Right renal cortex interstitium (tissue), 3 donors: ENCODE results near the gene EHF. TPM values are rescaled to one million over a fixed set of nuclear protein-coding genes. Genes with fewer than 3 reads are reported as not detected.

Experiments used
- DNase-seq, 3 donors: peaks; one replicate each; pipeline ENCODE4 v3.0.0-alpha.2; 2013; ENCODE audit warnings: low read depth in 3 of 3, low spot score in 2 of 3
- polyA plus RNA-seq, 3 donors: library from polyadenylated mRNA; unstranded; fragments of 120-200 nt; gene quantifications; one replicate each; pipeline ENCODE4 v1.2.1, GENCODE V29; 2013; ENCODE audit not compliant: insufficient read length in 3 of 3

The EHF gene
- polyA plus RNA-seq, 3 donors: 24.5 to 30.2 (median 27.6) TPM

DNA sequence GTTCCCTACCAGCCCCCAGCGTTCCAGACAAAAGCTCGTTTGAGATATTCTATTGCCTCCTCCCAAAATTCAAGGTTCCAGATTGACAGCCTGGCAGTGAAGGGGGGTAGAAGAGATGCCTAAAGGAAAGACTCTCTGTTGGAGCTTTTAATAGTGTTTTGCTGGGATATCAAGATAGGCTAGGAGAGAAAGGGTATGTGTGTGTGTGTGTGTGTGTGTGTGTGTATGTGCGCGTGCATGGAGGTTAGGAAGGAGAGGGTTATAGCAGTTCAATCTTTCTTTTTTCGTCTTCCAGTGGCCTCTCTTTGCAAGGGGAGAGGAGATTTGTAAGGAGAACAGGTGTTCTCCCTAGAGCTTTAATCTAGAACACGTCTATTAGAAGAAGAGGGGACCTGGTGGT is 22.0 kb downstream of the EHF start:
- no peak for DNase-seq

DNA sequence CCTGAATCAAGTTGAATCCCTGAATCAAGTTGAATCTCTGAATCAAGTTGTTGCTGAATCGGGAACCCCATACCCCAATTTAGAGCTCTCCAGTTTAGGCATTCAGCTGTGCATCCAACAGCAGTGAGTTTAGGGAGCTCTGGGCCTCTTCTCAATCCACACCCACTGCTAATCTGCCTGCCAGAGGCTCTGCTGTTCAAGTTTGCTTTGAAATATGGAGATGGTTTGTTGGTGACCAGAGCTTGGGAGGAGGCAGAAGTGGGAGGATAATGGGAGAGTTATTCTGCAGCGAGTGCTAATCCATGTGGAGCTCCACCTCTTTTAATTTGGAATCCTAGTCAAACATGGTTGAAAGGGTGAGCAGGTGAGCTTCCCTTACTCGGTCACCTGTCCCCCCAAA is 22.4 kb downstream of the EHF start:
- no peak for DNase-seq

DNA sequence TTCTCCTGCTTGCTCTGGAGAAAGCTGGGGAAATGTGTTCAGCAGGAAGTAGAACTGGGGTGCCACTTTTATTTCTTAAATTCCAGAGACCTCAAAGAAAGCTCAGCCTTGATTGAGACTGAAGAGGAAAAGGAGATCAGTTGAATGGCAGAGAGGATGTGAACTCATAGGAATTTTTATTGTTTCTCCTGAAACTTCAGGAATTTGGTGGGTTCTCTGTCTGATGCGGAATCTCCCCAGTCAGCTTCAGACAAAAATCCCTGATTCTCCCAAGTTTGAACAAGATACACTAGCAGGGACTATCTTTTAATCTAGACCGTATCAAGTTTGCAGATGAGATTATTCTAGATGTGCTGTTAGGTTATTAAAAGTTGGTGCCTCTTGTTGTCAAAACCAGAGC is 23.0 kb downstream of the EHF start:
- DNase-seq: no peak

DNA sequence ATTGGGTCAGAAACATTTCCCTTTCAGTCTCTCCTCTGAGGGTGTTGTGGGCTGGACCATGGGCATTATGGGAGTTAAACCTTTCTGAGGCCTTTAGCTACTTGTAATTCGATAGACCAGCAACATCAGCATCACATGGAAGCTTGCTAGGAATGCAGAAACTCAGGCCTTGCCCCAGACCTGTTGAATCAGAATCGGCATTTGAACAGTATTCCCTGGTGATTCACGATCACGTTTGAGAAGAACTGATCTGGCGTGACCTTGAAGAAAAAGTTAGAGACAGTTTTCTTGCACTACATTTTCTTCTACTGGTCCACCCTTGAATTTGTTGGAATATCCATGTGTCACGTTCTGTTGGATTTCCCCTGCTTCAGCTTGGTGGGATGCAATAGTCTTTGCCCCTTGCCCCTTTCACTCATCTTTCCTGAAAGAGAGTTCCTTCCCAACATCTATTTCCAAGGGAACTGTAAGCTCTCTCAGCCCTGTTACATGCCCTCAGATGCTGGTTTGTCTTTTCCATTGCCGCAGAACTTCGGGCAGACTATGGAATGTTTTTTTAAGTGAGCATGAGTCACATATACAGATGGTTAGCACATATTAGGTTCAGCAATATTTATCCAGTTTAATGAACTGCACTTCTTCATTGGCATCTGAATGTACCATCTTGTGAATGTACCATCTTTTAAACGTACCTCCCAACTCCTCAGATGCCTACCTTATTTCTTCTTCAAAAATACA is 23.9 kb downstream of the EHF start:
- DNase-seq: no peak

DNA sequence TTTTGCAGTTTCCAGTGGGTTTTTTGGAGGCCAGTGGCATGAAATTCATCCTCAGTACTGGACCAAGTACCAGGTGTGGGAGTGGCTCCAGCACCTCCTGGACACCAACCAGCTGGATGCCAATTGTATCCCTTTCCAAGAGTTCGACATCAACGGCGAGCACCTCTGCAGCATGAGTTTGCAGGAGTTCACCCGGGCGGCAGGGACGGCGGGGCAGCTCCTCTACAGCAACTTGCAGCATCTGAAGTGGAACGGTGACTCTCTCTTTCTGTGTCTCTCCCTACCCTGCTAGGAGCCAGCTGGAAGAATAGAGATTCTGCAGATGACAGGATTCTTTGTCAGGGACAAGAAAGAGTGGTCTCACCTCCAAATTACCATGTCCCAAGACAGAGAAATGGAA is 25.5 kb downstream of the EHF start:
- DNase-seq: no peak

DNA sequence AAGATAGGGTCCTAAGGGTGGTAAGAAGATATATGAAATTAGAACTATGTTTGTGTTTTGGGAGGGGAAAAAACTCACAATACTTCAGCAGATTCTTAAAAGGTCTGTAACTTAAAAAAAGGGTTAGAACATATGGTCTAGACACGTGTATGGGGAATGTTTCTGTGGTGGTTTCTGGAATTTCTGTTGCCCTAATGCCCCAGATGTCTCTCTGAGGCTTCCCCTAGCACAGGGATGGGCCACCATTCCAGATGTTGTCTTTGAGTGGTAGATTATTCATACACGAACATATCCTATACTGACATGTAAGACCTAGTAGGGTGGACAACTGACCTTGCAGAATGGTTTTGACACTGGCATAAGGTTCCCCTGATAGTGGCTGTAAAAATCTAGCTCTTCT is 26.2 kb downstream of the EHF start:
- DNase-seq: no peak

DNA sequence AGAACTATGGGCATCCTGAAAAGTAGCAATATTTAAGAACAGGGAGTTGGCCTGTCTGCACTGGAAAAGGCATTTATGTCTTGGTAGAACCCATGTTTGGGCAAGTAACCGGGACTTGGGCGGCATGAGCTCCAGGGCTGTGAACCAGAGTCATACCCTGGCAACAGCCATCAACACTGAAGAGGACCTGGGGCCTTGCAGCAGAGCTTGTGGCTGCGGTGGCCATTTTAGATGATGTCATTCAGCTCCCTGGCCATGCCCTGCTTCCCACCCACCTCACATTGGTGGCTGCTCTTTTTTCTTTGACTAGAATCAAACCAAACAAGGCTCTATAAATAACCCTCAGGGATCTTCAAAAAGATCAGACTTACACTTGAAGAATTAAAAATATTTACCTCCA is 26.6 kb downstream of the EHF start:
- no peak for DNase-seq

DNA sequence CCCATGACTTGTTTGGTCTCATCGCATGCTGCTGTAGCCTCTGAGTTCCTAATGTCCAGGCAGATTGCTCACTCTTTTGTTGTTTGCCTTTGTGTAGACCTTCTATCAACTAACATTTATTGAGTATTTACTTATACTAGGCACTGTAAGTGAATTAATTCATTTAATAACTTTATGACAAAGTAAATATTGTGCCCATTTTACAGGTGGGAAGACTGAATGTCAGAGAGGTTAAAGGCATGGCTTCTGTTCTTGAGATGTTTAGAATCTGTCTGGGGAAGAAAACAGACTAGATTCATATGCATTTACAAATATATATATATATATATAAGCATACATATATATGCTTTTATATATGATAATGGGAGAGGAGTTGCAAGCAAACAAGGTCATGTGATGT is 27.1 kb downstream of the EHF start:
- no peak for DNase-seq

DNA sequence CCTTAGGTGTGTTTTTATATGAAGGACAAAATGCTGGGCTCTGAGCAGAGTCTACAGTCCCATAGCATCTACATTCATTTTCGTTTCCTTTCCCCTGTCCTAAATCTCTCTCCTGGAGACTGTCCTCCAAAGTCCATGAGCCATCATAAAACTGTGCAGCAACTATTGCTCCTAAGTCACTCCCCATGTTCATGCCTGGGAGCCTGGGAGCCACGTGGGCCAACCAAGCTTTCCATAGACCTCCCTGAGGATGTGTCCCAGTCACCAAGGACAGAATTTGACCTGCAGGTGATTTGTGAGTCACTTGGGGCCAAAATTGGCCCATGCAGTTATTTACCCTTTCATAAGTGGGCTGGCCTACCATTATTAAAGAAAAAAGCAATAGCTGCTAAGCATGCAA is 28.7 kb downstream of the EHF start:
- DNase-seq: no peak

DNA sequence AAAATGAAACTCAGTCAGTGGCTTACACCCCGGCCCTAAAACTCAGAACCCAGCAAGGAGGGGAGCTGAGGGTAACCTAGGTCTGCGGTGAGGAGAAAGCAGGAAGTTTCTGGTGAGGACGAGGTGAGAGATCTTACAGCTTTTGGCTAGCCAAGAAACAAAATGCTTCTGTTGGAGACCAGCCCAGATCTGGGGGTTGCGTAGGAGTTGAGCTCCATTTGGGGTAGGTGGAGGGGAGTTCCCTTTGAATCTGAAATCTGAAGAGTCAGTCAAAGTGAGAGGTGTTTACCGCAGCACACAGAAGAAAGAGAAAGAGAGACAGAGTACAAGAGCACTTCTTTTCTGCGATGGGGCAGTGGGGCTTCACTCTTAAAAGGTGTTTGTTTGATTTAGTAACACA is 29.6 kb downstream of the EHF start:
- DNase-seq: no peak

DNA sequence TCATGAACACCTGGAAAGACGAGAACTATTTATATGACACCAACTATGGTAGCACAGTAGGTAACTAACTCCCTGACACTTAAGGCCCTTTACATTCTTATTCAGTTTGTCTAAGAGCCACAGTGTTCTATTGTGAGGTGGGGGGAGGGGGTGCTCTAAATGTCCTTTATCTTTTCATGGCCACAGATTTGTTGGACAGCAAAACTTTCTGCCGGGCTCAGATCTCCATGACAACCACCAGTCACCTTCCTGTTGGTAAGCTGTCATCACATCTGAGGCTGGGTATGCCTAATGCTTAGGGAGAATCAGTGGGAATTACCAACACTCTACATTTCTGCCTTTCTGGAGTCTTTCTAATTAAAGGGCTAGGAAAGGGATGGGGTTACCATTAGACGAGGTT is 30.7 kb downstream of the EHF start:
- no peak for DNase-seq

DNA sequence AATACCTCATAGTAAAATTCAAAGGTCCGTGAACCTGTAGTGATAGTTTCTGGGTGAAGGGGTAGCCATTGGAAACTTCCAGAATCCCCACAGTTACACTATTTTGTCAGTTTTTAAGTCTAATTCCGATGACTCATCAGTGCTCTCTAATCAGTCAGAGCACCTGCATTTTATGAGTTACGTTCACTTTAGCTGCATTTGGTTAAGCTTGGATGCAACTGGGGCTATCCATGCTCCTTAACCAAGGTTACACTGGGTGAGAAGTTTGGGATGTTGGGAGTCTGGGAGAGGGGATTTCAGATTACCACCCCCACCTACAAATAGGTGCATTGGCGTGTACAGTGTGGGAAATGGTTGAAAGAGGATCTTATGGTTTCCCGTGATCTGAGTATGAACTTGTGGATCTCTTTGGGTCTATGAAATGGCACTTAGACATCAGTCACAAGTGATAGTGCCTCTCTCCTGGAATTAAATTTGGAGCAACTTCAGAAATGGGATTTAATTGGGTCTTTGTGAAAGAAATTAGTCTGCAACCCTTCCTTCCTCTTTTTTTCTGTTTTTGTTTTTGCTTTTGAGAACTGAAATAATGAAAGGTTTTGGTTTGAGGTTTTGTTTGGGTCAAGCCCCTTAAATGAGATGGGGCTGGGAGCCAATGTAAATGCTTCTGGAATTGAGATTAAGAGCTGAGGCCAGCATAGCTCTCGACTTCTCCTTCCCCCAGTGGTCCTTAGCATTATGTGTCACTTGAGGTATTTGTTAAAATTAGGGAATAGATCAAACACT is 31.5 kb downstream of the EHF start:
- DNase-seq: no peak

DNA sequence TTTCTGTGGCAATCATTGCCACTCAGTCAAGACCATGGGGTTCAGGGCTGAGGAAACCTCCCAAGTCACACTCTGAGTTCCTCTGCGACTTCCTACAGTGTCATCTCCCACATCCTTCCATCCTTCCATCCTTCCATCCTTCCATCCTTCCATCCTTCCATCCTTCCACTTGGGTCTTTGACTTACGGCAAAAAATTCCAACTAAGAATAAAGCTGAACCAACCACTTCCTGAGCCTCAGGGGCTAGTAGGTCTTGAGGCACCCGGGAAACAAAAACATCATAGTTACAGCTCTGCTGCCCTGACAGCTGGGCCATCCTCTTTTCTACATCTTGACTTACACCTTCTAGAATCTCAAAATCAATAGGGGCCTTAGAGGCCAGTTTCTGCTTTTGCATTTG is 32.1 kb downstream of the EHF start:
- DNase-seq: no peak

DNA sequence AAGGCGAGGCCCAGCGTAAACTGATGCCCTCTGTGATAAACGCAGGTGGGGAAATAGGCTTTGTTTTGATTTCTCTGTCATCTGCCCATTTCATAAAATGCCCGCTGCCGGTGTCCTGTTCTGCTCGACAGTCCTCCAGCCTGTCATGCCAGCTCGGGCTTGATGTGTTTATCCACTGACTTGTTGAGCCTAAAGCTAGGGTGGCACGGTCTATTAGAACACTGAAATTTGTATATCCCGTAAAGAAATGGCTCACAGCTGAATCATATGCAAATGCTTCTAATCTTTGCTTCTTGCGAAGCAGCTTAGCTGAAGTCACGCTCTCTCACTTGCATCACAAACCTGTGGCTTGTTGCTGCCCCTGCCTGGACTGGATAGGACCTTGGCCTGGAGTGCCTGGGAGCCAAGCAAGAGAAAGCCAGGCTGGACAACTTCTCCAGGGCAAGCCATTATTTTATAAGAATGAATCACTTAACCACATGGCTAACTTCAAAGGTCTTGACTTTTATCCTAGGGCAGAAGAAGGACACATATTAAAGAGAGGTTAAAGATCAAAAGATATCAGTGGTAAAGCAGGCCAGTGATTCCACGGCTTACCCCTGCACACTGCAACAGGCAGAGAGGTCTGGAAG is 33.1 kb downstream of the EHF start:
- no peak for DNase-seq

DNA sequence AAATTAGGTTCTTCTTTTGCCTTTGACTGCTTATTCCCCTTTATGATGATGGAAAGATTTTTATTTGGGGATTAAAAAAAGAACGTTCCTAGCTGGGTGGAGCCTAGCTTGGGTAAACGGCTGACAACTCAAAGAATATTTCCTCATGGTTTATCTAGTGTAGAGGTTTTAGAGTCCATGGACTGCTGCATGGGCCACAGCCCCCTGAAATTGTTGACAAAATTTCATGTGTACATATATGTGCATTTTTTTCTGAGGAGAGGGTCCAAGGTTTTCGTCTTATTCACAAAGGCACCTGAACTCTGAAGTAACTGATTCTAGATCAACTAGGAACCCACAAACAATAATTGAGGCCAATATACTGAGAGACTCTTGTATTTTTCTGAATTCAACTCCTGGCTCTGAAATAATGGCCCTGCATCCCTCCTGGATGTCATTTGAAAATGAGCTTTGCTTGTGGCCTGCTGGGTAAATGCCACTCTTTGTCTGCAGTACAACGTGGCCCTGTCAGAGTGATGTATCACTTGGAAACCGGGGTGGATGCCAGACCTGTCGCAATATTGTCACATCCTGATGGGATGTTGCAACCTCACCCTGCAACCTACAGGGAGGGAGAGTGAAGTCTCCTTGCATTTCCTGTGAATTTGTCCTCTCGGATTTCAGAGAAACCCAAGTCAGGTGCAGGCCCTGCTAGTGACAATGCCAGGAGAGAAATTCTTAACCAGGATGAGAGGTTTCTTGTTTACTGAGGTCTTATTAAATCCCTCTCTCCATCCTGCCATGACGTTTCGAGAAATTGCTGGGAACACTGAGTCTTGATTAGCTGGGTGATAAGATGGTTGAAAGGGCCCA is 33.8 kb downstream of the EHF start:
- DNase-seq: no peak

DNA sequence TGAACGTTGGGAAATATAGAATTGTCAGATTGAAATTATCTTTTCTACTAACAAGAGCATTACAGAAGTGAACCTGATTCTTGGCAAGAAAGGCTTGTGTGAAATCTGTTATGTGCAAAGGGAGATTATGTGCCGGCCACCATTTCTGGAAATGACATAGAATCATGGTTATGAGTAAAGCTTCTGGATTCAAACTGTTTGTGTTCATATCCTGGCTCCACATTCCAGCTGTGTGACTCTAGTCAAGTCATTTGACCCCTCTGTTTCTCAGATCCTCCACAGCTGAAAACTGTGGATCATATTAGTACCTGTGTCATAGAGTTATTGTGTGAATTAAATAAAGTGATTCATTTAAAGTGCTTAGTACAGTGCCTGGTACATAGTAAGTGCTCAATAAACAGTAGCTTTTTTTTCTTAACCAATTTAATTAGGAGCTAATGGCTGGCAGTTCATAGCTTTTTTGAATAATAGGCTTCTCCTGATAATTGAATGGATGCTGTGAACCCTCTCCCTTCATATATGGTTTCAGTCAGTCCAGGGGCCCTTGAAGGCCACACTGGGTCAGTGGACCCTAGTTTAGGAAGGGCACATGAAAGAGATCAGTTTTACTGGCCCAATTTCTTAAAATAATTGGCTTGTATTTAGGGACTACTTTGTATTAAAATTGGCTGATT is 34.6 kb downstream of the EHF start:
- DNase-seq: no peak

DNA sequence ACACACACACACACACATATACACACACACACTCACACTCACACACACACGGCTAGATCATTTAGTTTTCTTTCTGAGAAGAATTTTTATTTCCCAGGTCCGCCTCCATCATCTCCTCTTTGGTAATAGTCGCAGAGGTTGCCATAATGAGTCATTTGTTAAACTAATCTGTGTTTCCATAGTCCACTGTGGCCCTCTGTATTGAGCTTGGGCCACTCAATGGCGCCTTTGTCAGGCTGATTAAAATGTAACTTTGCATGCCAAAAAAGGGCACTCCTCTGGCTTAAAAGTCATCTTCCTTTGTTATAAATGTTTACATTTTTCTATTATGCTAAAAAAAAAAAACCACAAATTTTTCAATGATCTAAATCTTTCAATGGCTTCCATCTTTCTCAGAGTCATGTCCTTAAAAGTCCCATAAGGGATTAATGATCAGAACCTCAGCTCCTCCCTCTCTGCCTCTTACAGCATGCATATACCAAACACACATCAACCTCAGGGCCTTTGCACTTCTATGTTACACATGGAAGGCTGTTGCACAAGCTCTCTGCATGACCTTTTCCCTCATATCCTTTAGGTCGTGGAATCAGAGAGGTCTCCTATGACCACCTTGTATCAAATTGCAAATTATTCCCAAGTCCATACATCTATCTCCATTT is 35.3 kb downstream of the EHF start:
- DNase-seq: no peak

DNA sequence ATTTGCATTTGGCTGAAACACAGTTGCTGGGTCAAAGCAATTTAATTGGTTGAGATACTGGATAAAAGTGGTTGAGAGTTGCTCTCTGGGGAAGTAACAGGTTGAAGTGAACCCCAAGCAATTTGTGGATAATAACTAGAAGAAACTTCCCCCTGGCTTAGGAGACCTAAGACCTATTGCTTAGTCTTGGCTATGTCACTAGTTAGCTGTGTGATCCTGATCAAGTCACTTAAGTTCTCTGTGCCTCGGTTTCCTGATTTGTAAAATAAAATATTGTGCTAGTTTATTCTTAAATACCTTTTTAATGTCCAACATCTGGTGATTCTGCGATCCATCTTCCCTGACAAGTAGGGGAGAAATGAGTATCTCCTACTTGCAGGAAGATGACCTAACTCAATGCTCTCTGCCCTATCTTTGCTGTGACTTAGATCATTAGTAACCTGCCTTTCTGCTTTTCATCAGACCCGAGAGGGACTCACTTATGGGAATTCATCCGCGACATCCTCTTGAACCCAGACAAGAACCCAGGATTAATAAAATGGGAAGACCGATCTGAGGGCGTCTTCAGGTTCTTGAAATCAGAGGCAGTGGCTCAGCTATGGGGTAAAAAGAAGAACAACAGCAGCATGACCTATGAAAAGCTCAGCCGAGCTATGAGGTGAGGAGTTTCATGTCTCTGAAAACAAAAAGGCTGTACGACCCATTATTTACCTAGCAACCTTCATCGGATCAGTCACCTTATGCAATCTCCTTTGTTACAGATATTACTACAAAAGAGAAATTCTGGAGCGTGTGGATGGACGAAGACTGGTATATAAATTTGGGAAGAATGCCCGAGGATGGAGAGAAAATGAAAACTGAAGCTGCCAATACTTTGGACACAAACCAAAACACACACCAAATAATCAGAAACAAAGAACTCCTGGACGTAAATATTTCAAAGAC is 37.5 kb downstream of the EHF start:
- DNase-seq: no peak
